ENCODE data around the gene LSAMP.

DNA sequence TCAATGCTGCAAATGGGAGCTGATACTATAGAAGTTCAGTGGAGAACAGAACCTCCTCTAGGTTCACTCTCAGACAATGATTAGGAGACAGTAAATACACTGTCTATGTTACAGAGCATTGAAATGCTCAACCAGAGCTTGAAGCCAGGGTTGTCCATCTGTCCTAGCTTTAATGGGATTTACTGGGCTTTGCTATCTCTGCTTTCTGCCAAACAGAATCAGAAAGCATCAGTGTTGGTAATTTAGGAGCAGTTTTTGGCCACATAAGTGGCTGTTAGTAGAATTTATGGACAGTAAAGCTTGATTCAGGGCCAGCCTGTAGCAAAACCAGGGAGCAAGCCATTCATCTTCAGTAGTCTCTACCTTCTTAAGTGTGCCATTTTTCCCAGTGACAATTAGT is 396.3 kb downstream of the LSAMP start:
- TF ChIP-seq CTCF (IDR thresholded peaks at IDR 0.05) (no peak), EZH2 (IDR thresholded peaks at IDR 0.05; ENCODE audit: borderline replicate concordance, insufficient read depth, low read depth, low read length, poor library complexity, severe bottlenecking) (no peak)
